Lower leg skin (tissue), 3 donors: ENCODE data around the gene TUBA1A.

Source experiments
- POLR2A ChIP-seq, 2 donors: fragments of 450-650 bp; IDR thresholded peaks; one replicate each; pipeline ENCODE4 v1.6.1; 2016 to 2017; ENCODE audit warnings: antibody characterized with exemption in 2 of 2, mild to moderate bottlenecking in 1 of 2, moderate library complexity in 1 of 2
- TF ChIP-seq, protein P1 (sequence below), 3 donors: fragments of 450-650 bp; IDR thresholded peaks; one replicate each; pipeline ENCODE4 v1.5.1; 2016; ENCODE audit warnings: antibody characterized with exemption in 3 of 3, mild to moderate bottlenecking in 3 of 3, moderate library complexity in 2 of 3

DNA sequence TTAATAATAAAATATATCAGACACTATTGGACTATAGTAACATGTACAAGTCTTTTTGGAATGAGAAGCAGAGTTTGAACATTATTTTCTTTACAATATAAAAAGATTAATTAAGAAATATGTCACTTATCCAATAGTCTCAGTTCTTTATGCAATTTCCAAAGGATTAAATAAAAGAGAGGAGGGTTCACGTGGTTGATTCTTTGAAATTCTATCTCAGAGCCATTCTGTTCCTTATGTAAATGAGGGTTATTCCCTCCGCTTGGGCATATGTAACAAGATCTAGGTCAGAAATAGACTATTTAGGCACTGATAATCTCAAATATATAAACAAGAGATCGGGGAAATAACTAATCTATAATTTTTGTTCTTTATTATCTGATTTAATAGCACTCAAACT is 2.1 kb upstream of the TUBA1A start:
- TF ChIP-seq, protein P1, sequence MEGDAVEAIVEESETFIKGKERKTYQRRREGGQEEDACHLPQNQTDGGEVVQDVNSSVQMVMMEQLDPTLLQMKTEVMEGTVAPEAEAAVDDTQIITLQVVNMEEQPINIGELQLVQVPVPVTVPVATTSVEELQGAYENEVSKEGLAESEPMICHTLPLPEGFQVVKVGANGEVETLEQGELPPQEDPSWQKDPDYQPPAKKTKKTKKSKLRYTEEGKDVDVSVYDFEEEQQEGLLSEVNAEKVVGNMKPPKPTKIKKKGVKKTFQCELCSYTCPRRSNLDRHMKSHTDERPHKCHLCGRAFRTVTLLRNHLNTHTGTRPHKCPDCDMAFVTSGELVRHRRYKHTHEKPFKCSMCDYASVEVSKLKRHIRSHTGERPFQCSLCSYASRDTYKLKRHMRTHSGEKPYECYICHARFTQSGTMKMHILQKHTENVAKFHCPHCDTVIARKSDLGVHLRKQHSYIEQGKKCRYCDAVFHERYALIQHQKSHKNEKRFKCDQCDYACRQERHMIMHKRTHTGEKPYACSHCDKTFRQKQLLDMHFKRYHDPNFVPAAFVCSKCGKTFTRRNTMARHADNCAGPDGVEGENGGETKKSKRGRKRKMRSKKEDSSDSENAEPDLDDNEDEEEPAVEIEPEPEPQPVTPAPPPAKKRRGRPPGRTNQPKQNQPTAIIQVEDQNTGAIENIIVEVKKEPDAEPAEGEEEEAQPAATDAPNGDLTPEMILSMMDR (IDR thresholded peaks at IDR 0.05), result no peak
- no peak for TF ChIP-seq POLR2A (IDR thresholded peaks at IDR 0.05)
